IPS DF 6.9 (cell line): Measurements from ENCODE around the gene UNK.

ENCODE experiments used
- DNase-seq: peaks from one replicate; pipeline ENCODE4 v3.0.0-alpha.2; 2013; ENCODE audit warnings: low read depth, low spot score
- H3K27ac ChIP-seq: one replicate; pipeline ENCODE4 v1.5.1; 2013; ENCODE audit warnings: low read length, control low read depth
- H3K27me3 ChIP-seq: 2 replicates; pipeline ENCODE4 v1.6.1; 2013; ENCODE audit warnings: mild to moderate bottlenecking, low read length; ENCODE audit not compliant: control insufficient read depth, insufficient read depth
- H3K36me3 ChIP-seq: 2 replicates; pipeline ENCODE4 v1.6.1; 2013; ENCODE audit warnings: low read length; ENCODE audit not compliant: control insufficient read depth, insufficient read depth
- H3K4me1 ChIP-seq: 2 replicates; pipeline ENCODE4 v1.6.1; 2013; ENCODE audit warnings: low read length; ENCODE audit not compliant: control insufficient read depth, insufficient read depth
- H3K4me3 ChIP-seq: 2 replicates; pipeline ENCODE4 v1.5.1; 2013; ENCODE audit warnings: mild to moderate bottlenecking, low read length
- H3K9me3 ChIP-seq: 2 replicates; pipeline ENCODE4 v1.6.1; 2013; ENCODE audit warnings: low read length, inconsistent platforms; ENCODE audit not compliant: control insufficient read depth, insufficient read depth
- WGBS: extraction: QIAGEN DNeasy Blood & Tissue Kit; methylation state at CpG from one replicate; pipeline ENCODE4 v1.1.7; 2013; ENCODE audit warnings: mixed read lengths, missing lambda C conversion rate; ENCODE audit not compliant: insufficient read length, insufficient coverage; 5-methylcytosine and 5-hydroxymethylcytosine counted together

UNK gene

GRCh38 chr17:75743625-75744206, 40.9 kb upstream of the UNK start:
- Histone ChIP-seq H3K27ac (no peak overlapping the region), H3K4me3 (no peak overlapping the region), H3K36me3 (no peaks in the 10 kb centered on the region), H3K4me1 (no peaks in the 10 kb centered on the region), H3K9me3 (no peaks in the 10 kb centered on the region), H3K27me3 (no peaks in the 10 kb centered on the region)
- DNase-seq = no peak
- no CpG with 5 or more reads among the region's 25 CpGs for WGBS

- H3K4me1 ChIP-seq = no peaks in the 10 kb centered on the region
- H3K36me3 ChIP-seq = no peaks in the 10 kb centered on the region
- H3K9me3 ChIP-seq = no peaks in the 10 kb centered on the region
- WGBS = no CpG with 5 or more reads among the region's 9 CpGs
- no peak for DNase-seq
- H3K27ac ChIP-seq = no peak overlapping the region
- H3K27me3 ChIP-seq = no peaks in the 10 kb centered on the region
- H3K4me3 ChIP-seq = no peak overlapping the region
These were observed 35.9 kb upstream of the UNK start for GRCh38 chr17:75748706-75749105.

GRCh38 chr17:75749545-75750389, 34.8 kb upstream of the UNK start:
- H3K4me1 ChIP-seq = no peaks in the 10 kb centered on the region
- no peak for DNase-seq
- no peaks in the 10 kb centered on the region for H3K27me3 ChIP-seq
- WGBS = no CpG with 5 or more reads among the region's 20 CpGs
- H3K9me3 ChIP-seq = no peaks in the 10 kb centered on the region
- H3K36me3 ChIP-seq = no peaks in the 10 kb centered on the region
- H3K27ac ChIP-seq = no peak overlapping the region
- H3K4me3 ChIP-seq = no peak overlapping the region

- Histone ChIP-seq H3K4me1 (no peaks in the 10 kb centered on the region), H3K4me3 (no peak overlapping the region), H3K36me3 (no peaks in the 10 kb centered on the region), H3K27me3 (no peaks in the 10 kb centered on the region), H3K9me3 (no peaks in the 10 kb centered on the region), H3K27ac (no peak overlapping the region)
- no peak for DNase-seq
- no CpG with 5 or more reads among the region's 23 CpGs for WGBS
These were observed 33.8 kb upstream of the UNK start for GRCh38 chr17:75750661-75751423.

GRCh38 chr17:75751676-75752404, 32.8 kb upstream of the UNK start:
- H3K9me3 ChIP-seq = no peaks in the 10 kb centered on the region
- H3K4me3 ChIP-seq = no peak overlapping the region
- no peaks in the 10 kb centered on the region for H3K36me3 ChIP-seq
- H3K4me1 ChIP-seq = no peaks in the 10 kb centered on the region
- WGBS = no CpG with 5 or more reads among the region's 24 CpGs
- no peaks in the 10 kb centered on the region for H3K27me3 ChIP-seq
- DNase-seq = no peak
- H3K27ac ChIP-seq = no peak overlapping the region

GRCh38 chr17:75752405-75752709, 32.2 kb upstream of the UNK start:
- Histone ChIP-seq H3K9me3 (no peaks in the 10 kb centered on the region), H3K27me3 (no peaks in the 10 kb centered on the region), H3K27ac (no peak overlapping the region), H3K36me3 (no peaks in the 10 kb centered on the region), H3K4me3 (no peak overlapping the region), H3K4me1 (no peaks in the 10 kb centered on the region)
- WGBS = no CpG with 5 or more reads among the region's 10 CpGs
- DNase-seq = no peak

GRCh38 chr17:75752802-75753513, 31.6 kb upstream of the UNK start:
- Histone ChIP-seq H3K36me3 (0 out of 2 replicates have a peak, but pooled peaks cover 3% of the 10 kb centered on the region), H3K4me3 (peak overlapping the region; percentile 0; the same call in 1 of the 2 replicates), H3K4me1 (no peaks in the 10 kb centered on the region), H3K9me3 (no peaks in the 10 kb centered on the region), H3K27ac (no peak overlapping the region), H3K27me3 (no peaks in the 10 kb centered on the region)
- DNase-seq = no peak
- no CpG with 5 or more reads among the region's 19 CpGs for WGBS

GRCh38 chr17:75753514-75754377, 30.9 kb upstream of the UNK start:
- Histone ChIP-seq H3K9me3 (no peaks in the 10 kb centered on the region), H3K27ac (no peak overlapping the region), H3K36me3 (0 out of 2 replicates have a peak, but pooled peaks cover 3% of the 10 kb centered on the region), H3K4me1 (no peaks in the 10 kb centered on the region), H3K27me3 (no peaks in the 10 kb centered on the region), H3K4me3 (peak overlapping the region; percentile 0; the same call in 1 of the 2 replicates)
- no CpG with 5 or more reads among the region's 76 CpGs for WGBS
- no peak for DNase-seq

GRCh38 chr17:75754378-75755204, 30.0 kb upstream of the UNK start:
- no CpG with 5 or more reads among the region's 27 CpGs for WGBS

More at GRCh38 chr17:75754378-75755204, 30.0 kb upstream of the UNK start:
- no peak overlapping the region for H3K27ac ChIP-seq
- no peaks in the 10 kb centered on the region for H3K9me3 ChIP-seq
- H3K4me1 ChIP-seq = no peaks in the 10 kb centered on the region
- no peaks in the 10 kb centered on the region for H3K27me3 ChIP-seq
- H3K36me3 ChIP-seq = 0 out of 2 replicates have a peak, but pooled peaks cover 3% of the 10 kb centered on the region
- no peak overlapping the region for H3K4me3 ChIP-seq
- DNase-seq = no peak
